ENCODE data around the gene LCE2D.

LCE2D gene

GRCh38 chr1:152697701-152698600 is 34.8 kb downstream of the LCE2D start, which contains the start of gene LCE2A:
Gene LCE2A (plus strand): TSS chr1:152698345. CDS start chr1:152698902, 557 bp downstream.
- DNase-seq (ENCODE audit: low read depth in 3 of 3), result no peak

GRCh38 chr1:152699746-152700145 is 36.6 kb downstream of the LCE2D start:
- no peak for DNase-seq (ENCODE audit: low read depth in 3 of 3)

- DNase-seq (ENCODE audit: low read depth in 3 of 3), result no peak
Observed at GRCh38 chr1:152707860-152708259, 44.7 kb downstream of the LCE2D start, which contains the start of gene LCE4A. Gene LCE4A (plus strand): TSS chr1:152708160. CDS start chr1:152709076, 916 bp downstream.

All from stimulated activated CD4-positive, alpha-beta T cell treated with anti-CD3 and anti-CD28 coated beads, TNF-alpha, amount 100 ng/mL, for 4 hours (primary cell).